GM08714 (cell line): ENCODE results near the gene TNFSF10.
"Not testable (repeated sequence)": the region's sequence is repeated elsewhere in the genome, so short reads cannot be mapped to it uniquely, and the experiment has no call there.

Source experiments
- H3K4me3 ChIP-seq: fragments of 200-500 bp; sonication (Bioruptor generic); 2 replicates; pipeline ENCODE4 v1.5.1; 2014; ENCODE audit warnings: mild to moderate bottlenecking, low read length, inconsistent platforms
- ZNF274 ChIP-seq: IDR thresholded peaks from 2 replicates; pipeline ENCODE4 v1.6.1; 2012; ENCODE audit warnings: mild to moderate bottlenecking, low read depth, low read length

TNFSF10 gene

DNA sequence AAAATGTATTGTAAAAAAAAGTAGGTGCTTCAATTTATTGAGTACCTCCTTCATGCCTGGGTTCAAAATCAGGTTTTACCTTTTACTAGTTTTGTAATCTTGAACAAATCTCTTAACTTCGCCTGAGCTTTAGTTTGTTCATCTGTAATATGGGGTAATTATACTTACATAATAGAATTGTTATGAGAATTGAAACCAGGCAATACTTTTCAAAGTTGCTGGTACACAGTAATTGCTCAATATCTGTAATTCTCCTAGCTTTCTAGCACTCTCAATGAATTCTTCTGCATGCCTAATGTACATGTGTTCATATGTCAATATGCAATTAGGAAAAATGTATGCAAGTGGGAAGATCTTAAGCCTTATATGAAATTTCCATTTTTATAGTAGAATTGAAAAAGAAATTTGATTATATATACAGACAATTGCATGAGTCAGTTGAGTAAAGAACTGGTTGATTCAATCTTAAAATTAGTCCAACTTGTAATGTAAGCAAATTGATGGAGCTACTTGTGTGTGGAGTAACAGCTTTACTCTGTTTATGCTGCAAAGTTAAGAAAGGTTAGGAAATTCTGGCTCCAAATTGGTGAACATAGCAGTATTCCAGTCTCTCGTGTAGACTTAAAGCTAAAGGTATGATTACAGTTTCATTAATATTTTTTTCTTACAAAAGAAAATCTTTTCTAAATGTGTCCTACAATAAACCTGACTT is 4.1 kb downstream of the TNFSF10 start:
- TF ChIP-seq ZNF274: no peak
- no peak overlapping the region for H3K4me3 ChIP-seq

DNA sequence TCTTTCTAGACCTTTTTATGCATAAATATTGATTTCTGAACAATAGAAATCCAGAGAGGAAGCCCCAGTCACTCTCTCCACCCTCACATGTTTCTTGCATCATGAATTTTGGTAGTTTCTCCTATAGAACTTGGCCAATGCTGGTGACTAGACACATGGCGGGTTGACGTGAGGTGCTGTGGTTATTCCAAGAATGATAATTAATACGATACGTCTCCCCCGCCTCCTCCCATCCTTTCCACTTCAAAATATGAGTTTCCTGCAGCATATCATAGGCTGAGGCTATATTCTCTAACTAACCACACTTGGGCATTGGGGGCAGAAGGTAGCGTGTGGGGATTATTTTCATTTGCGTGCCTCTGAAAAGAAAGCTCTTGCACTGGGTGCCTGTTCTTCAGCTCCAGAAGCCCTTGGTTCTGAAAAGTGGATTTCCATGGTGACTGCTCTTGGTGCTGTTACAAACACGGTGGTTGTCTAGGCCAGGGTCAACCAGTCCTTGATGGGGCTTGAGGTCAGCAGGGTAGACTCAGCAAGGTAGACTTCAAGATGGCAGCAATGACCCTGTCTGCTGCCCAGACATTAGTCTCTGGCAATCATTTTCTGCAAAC is 5.3 kb downstream of the TNFSF10 start:
- H3K4me3 ChIP-seq: no peak overlapping the region
- TF ChIP-seq ZNF274: no peak

DNA sequence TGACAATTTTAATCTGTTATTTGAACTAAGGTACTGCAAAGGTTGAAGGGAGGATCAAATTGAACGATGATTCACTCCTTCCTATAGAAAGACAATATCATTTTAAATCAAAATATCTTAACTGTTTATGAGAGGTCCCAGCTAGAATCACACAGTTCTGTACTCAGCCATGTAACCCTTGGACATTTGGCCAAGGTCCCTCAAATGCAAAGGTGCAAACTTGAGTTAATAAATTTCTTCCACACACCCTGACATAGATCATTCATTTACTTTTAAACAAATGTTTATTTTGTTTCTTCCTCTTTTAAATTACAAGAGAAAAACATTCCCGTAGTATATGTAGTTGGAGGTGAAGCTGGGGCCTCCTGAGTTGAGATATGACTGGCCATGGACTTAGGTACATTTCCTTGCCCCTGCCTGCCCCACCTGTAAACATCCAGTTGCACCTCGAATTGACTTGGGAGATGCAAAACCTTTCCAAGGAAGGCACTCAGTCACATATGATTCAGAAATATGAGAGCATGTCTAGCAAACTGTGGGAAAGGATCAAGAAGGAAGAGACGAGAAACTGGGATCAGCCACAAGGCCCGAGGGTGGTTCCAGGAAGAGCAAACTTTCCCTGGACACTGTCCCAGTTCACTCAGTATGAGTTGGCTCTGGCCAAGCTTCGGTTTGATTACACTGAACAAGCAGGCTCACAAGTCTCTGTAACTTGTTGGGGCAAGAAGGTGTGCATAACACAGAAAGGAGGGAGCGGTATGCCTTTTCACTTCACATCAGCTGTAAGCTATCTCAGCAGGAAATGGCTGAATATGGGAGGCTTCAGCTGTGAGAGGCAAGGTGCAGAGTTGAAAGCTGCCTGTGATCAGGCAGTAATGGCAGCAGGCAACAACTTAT is 6.7 kb downstream of the TNFSF10 start:
- TF ChIP-seq ZNF274: no peak
- H3K4me3 ChIP-seq: no peak overlapping the region

DNA sequence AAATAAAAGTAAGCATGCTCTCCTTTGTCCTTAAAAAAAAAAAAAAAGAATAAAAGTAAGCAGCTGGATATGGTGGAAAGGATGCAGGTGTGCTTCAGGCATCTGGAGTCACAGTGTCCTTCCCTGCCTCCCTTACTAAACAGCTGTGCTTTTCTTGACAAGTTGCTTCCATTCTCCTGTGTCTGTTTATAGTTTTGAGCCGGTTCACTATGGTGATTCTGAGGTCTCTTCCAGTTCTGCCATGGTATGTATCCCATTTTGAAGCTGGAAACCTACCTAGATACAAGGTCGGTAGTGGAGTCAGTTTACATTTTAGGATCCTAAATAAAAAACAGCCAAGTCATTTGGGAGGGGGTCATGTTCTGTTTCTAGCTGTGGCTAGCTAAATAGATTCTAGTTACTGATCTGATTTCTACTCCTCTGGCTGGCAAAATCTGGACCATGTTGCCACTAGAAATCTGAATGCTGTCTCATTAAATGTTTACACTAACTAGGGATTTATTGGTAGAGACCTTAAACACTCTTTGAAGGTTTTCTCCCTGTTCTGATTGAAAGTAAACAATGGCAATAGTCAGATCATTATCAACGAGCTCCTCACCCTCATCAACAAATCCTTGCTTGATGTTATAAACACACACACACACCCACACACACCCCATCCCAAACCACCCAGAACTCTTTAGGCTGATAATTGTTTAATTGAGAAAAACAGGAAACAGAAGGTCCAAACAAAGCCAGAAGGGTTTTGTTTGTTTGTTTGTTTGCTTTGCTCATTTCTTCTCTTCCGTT is 7.9 kb downstream of the TNFSF10 start:
- no peak for TF ChIP-seq ZNF274
- no peak overlapping the region for H3K4me3 ChIP-seq

DNA sequence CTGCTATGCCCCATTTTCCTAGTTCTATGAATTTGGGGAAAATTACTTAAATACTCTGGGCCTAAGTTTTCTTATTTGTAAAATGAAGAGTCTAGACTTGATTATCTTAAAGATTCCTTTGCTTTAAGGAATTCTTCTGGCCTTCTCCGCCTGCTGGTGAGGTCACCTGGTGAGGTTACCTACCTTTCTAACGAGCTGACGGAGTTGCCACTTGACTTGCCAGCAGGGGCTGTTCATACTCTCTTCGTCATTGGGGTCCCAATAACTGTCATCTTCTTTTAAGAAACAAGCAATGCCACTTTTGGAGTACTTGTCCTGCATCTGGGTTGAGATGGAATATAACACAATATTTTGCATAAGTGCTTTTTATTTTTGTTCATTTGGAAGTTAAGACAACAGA is 8.6 kb downstream of the TNFSF10 start:
- no peak for TF ChIP-seq ZNF274
- no peak overlapping the region for H3K4me3 ChIP-seq

DNA sequence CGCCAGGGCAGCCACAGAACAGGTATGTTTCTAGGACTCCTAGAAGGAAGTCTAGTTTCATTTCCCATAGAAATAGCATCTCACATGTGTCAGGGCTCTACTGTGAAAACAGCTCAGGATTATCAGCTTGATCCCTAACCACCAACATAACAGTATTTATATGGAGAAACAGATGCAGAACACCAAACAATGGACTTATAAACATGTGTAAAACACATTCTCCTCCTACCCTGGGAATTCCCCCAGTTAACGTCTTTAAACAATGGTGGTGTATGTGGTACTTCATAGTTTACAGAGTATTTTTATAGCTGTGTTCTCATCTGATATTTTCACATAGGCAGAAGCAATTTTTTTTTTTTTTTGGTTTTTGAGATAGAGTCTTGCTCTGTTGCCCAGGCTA is 9.7 kb downstream of the TNFSF10 start:
- no peak for TF ChIP-seq ZNF274
- H3K4me3 ChIP-seq: no peak overlapping the region

DNA sequence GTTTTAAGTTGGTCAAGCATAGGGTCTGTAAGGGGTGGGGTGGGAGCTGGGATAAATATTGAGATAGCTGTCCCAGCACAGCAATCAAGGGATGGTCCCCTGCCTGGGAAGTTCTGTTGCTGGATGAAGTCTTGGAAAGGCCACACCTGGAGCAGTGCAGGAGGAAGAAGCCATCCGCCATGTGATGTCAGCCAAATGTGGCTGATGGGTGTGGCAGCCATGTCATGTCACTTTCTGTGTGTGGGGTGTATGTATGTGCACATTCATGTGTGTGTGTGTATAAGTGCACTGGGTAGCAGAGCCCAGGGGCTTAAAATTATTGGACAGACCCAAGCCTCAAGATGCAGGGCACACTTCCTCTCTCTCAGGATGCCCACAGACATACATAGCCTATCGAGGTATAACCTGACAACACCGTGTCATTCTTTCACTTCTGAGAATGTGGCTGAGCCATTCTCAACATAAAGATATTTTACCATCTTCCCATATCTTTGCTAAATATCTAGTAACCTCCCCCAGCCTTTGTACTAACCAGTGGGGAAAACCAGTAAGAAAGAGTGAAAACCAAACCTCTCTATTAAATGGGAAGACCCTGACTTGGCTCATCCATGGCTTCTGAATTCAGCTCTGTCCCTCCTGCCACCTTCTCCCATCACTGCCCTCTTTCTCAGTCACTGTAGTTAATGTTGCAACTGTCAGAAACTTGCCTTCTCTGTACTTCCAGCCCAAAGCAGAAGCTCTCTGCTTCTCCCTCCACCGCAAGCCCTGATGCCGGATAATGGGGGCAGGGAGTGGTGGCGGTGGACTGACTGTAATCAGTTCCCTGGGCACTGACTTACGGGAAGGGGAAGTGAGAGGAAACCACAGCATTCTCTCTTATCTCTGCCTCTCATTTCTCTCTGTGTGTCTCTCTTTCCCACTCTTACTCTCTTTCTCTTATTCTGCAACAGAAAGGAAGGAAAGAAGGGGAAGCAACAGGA is 11.2 kb downstream of the TNFSF10 start:
- H3K4me3 ChIP-seq: no peak overlapping the region; the same call in 1 of the 2 replicates
- TF ChIP-seq ZNF274: no peak

DNA sequence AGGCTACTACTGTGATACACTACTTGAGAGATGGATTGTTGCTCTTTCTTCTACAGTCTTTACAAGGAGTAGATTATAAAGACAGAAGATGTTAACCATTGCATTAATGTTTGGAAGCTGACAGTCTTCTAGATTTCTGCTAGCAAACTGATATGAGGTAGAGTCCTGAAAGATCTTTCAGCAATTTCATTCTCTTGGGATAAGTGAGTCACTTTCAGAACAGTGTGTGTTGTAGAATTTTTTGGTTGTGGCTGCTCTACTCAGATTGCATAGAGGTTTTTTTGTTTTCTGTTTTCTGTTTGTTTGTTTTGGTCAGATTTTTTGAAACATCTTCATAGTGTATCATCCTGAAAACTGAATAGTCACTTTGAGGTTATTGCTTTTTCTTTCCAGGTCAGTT is 17.1 kb downstream of the TNFSF10 start:
- no peak for TF ChIP-seq ZNF274
- no peak overlapping the region for H3K4me3 ChIP-seq

DNA sequence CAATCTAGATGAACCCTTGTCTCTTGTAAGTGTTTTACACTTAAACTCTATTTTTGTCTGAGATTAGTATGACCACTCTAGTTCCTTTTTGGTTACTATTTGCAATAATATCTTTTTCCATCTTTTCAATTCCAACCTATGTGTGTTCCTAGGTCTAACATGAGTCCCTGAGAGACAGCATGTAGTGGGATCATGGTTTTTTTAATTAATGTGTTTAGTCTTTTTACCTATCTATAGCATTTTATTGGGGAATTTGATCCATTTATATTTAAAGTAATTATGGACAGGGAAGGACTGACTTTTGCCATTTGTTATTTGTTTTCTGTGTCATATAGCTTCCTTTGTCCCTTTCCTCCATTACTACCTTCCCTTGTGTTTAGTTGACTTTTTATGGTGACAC is 21.7 kb downstream of the TNFSF10 start:
- TF ChIP-seq ZNF274: no peak
- H3K4me3 ChIP-seq: no peak overlapping the region

DNA sequence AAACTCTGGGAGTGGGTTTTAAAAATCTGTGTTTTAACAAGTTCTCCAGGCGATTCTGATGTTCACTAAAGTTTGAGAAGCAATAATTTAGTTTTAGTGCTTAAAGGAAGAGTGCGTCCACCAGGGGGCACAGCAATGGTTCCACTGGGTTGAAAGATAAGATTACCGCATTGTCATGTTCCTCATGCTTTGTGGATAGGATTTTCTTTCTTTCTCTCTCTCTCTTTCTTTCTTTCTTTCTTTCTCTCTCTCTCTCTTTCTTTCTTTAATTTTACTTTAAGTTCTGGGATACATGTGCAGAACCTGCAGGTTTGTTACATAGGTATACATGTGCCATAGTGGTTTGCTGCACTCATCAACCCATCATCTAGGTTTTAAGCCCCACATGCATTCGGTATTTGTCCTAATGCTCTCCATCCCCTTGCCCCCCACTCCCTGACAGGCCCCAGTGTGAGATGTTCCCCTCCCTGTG is 33.0 kb downstream of the TNFSF10 start:
- not testable (repeated sequence) for H3K4me3 ChIP-seq

DNA sequence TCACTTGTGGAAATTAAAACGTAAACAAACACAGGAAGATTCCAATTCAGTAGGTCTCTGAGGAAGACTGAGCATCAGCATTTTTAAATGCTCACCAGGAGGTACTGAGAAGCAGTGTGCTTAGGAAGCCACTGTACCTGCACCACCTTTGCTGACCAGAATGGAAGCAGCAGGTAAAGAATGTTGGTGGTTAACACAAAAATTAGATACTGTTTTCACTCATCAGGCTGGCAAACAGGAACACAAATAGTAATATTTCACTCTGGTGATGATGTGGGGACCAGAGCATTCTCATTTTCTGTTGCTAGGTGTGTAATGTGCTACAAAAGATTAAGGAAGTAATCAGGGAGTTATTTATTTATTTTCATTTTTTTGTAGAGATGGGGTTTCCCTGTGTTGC is 45.1 kb downstream of the TNFSF10 start:
- TF ChIP-seq ZNF274: no peak
- H3K4me3 ChIP-seq: no peak overlapping the region

DNA sequence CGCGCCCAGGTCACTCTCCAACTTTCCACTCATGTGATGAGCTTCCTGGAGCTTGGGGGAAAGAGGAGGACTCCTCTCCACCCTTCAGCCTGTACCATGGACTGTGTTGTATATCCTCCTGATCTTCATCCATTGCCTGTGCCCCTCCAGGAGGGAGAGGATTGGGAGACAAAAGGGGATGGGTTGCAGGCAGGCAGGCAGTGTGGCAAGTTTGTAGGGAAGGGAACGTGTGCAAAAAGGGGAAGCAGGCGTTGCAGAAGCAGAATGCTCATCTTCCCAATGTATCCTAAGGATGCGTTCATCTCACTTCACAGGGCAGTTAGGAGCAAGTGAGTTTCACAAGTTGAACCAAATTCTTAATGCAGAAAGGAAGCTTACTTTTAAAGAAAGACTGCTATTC is 46.9 kb downstream of the TNFSF10 start:
- H3K4me3 ChIP-seq: no peak overlapping the region
- no peak for TF ChIP-seq ZNF274

DNA sequence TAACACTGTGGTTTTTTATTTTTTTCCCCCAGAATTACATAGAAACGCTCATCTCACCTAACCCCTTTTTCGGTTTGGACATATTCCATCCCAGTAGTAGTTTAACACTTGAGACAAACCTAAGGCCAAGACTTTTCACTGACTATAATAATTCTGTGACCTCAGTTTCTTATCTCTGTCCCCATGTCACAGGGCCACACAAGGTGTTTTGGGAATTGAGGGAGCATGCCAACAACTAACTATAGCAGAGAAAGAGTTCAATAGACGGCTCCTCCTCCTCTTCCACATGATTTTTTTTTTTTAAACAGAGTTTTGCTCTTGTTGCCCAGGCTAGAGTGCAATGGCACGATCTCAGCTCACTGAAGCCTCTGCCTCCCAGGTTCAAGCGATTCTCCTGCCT is 47.5 kb downstream of the TNFSF10 start:
- TF ChIP-seq ZNF274: no peak
- H3K4me3 ChIP-seq: no peak overlapping the region
